Muscle of back (tissue), 10 donors: ENCODE data around the gene KDM7A. TPM values are rescaled to one million over a fixed set of nuclear protein-coding genes. Genes with fewer than 3 reads are reported as not detected.

Experiments
- polyA plus RNA-seq, 10 donors: library from polyadenylated mRNA; unstranded; fragments of 120-200 nt; gene quantifications; one replicate each; pipeline ENCODE4 v1.2.1, GENCODE V29; 2013; ENCODE audit not compliant: insufficient read length in 10 of 10

The KDM7A gene
- polyA plus RNA-seq, 10 donors = 5.9 to 12.0 (median 8.9) TPM

Other genes starting within 250 kb of the KDM7A start
- 10 to 100 TPM in 5 of 10 donors, 1 to 10 TPM in 5; 5.8 to 17.6 (median 10.1) TPM for gene PARP12, start 114.0 kb downstream of the KDM7A start, polyA plus RNA-seq
- 10 to 100 TPM; 26.8 to 44.7 (median 32.3) TPM for gene SLC37A3, start 221.5 kb upstream of the KDM7A start, polyA plus RNA-seq
- not detected for gene RAB19, start 227.1 kb upstream of the KDM7A start, polyA plus RNA-seq